Prostate gland (tissue), 2 donors: ENCODE data around the gene SMARCB1.

ENCODE experiments used
- CTCF ChIP-seq, 4 experiments: fragments of 200-600 bp in 2 of 4; fragments of 450-650 bp in 2 of 4; sonication (generic) in 2 of 4; IDR thresholded peaks; 1 replicate in 3 of 4; 2 replicates in 1 of 4; pipeline ENCODE4 v1.5.1; 2016 to 2019; ENCODE audit warnings: antibody characterized with exemption in 4 of 4, mild to moderate bottlenecking in 2 of 4, moderate library complexity in 2 of 4
- POLR2A ChIP-seq: fragments of 450-650 bp; IDR thresholded peaks from one replicate; pipeline ENCODE4 v1.6.1; 2016; ENCODE audit warnings: antibody characterized with exemption, mild to moderate bottlenecking
- POLR2AphosphoS5 ChIP-seq: sonication (generic); formaldehyde crosslinking; IDR thresholded peaks from one replicate; pipeline ENCODE4 v1.6.1; 2017; ENCODE audit warnings: antibody characterized with exemption

DNA sequence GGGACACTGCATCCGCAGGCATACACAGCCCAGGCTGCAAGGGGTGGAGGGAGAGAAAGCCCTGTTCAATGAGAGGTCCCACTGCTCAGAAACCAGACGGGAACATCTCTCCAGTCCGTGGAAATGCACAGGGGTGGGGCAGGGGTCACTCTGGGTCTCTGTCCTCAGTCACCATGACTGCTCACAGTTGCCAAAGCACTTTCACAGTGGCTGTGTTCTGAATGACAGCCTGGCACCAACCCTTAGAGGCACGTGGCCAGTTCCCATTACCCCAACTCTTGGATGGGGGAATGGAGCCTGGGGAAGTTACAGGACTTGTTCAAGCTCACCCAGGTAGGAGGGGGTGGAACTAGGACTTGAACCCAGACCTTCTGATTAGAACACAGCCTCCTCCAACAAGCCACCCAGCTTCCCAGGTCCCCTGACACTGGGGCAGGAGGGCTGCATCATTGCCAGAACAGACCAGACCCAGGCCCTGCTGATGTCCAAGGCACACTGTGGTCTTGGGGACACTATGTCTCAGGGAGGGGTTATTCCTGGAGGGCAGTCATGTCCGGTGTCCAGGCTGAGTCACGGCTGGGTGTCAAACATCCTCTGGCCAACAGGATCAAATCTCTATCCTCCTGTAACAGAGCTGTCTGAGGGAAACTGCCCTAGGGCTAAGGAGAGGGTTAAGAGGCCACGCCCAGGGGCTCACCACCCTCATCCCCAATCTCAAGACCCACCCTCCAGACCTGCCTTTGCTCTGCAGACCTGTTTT, 44.1 kb upstream of the SMARCB1 start:
- no peak for TF ChIP-seq CTCF (IDR thresholded peaks at IDR 0.05)
- TF ChIP-seq POLR2A: no peak
- TF ChIP-seq POLR2AphosphoS5: no peak
